ENCODE results near the gene SERINC2.

DNA sequence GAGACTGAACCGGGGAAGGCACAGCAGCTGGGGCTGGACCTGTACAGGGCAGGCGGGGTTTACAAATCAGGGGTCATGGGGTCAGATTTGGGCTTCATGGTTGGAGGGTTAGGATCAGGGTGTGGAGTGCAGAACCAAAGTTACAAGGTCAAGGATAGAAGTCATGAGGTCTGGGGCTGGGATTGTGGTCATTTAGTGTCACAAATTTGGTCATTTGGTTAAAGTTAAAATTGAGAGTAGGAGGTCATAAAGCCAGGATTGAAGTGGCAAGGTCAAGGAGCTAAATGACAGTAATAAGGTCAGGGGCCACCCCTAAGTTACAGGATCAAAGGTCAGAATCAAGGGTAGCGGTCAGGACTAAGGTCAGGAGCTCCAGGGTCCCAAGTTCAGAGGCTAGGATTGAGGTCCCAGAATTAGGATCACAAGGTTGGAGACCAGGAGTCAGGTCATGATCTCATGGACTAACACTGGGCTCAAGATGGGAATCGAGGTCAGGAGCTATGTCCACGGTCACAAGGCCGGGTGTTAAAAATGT is 20.4 kb downstream of the SERINC2 start:
- TF ChIP-seq, protein P1, sequence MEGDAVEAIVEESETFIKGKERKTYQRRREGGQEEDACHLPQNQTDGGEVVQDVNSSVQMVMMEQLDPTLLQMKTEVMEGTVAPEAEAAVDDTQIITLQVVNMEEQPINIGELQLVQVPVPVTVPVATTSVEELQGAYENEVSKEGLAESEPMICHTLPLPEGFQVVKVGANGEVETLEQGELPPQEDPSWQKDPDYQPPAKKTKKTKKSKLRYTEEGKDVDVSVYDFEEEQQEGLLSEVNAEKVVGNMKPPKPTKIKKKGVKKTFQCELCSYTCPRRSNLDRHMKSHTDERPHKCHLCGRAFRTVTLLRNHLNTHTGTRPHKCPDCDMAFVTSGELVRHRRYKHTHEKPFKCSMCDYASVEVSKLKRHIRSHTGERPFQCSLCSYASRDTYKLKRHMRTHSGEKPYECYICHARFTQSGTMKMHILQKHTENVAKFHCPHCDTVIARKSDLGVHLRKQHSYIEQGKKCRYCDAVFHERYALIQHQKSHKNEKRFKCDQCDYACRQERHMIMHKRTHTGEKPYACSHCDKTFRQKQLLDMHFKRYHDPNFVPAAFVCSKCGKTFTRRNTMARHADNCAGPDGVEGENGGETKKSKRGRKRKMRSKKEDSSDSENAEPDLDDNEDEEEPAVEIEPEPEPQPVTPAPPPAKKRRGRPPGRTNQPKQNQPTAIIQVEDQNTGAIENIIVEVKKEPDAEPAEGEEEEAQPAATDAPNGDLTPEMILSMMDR (IDR thresholded peaks at IDR 0.05), result no peak
- TF ChIP-seq POLR2AphosphoS5 (IDR thresholded peaks at IDR 0.05; ENCODE audit: low read depth, low read length), result no peak
- TF ChIP-seq TCF7L2 (IDR thresholded peaks at IDR 0.05; ENCODE audit: low read depth, low read length), result no peak
- TF ChIP-seq, protein P2, sequence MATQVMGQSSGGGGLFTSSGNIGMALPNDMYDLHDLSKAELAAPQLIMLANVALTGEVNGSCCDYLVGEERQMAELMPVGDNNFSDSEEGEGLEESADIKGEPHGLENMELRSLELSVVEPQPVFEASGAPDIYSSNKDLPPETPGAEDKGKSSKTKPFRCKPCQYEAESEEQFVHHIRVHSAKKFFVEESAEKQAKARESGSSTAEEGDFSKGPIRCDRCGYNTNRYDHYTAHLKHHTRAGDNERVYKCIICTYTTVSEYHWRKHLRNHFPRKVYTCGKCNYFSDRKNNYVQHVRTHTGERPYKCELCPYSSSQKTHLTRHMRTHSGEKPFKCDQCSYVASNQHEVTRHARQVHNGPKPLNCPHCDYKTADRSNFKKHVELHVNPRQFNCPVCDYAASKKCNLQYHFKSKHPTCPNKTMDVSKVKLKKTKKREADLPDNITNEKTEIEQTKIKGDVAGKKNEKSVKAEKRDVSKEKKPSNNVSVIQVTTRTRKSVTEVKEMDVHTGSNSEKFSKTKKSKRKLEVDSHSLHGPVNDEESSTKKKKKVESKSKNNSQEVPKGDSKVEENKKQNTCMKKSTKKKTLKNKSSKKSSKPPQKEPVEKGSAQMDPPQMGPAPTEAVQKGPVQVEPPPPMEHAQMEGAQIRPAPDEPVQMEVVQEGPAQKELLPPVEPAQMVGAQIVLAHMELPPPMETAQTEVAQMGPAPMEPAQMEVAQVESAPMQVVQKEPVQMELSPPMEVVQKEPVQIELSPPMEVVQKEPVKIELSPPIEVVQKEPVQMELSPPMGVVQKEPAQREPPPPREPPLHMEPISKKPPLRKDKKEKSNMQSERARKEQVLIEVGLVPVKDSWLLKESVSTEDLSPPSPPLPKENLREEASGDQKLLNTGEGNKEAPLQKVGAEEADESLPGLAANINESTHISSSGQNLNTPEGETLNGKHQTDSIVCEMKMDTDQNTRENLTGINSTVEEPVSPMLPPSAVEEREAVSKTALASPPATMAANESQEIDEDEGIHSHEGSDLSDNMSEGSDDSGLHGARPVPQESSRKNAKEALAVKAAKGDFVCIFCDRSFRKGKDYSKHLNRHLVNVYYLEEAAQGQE (IDR thresholded peaks at IDR 0.05; ENCODE audit: insufficient read depth in 1 of 2, low read depth in 2 of 2, low read length in 1 of 2), result no peak

Data from Panc1 (cell line).